AG04449 (cell line): ENCODE results near the gene RAB14.

Source experiments
- CTCF ChIA-PET: fragments of 350-600 bp; formaldehyde crosslinking; extraction: SDS; loops from one replicate; lab custom pipeline; 2021; ENCODE audit warnings: antibody characterized with exemption; lab: Yijun Ruan, JAX
- POLR2A ChIA-PET: fragments of 400-600, 350-600 bp; formaldehyde crosslinking; extraction: SDS; loops from one replicate; lab custom pipeline; 2020; ENCODE audit warnings: antibody characterized with exemption, inconsistent platforms; lab: Yijun Ruan, JAX
- DNase-seq: peaks from one replicate; pipeline ENCODE4 v3.0.0-alpha.2; 2010; ENCODE audit warnings: low read depth, low spot score
- H3K4me3 ChIP-seq: 2 replicates; pipeline ENCODE4 v1.5.1; 2011; ENCODE audit warnings: low read depth, mild to moderate bottlenecking, control low read depth, low read length
- CTCF ChIP-seq: IDR thresholded peaks from one replicate; pipeline ENCODE4 v1.5.1; 2011; ENCODE audit warnings: mild to moderate bottlenecking, moderate library complexity, low read length, control low read depth, inconsistent platforms; ENCODE audit not compliant: insufficient read depth; ENCODE audit errors: missing control alignments

Gene RAB14

GRCh38 chr9:121201738-121202533 is at the start of gene RAB14:
Gene RAB14, minus strand, starts transcription at chr9:121201869. Its CDS starts 8,457 bp downstream, at chr9:121193412.
- DNase-seq = peak; percentile 67
- CTCF ChIA-PET = interaction anchor here (0.6 to 7.5 kb wide), 14 partner anchors 10 to 200 kb away, joined by 3 to 66 read pairs (median 3); partner anchors contain the start of gene GSN
- peak; percentile 70 for TF ChIP-seq CTCF
- H3K4me3 ChIP-seq = peak within 1 kb of the TSS; percentile 82
- POLR2A ChIA-PET = interaction anchor here (0.6 to 1.0 kb wide), 7 partner anchors 10 to 196 kb away, joined by 3 to 4 read pairs (median 3); no protein-coding TSS in a partner anchor

GRCh38 chr9:121249563-121249962 is 47.9 kb upstream of the RAB14 start:
- no peak overlapping the region for H3K4me3 ChIP-seq
- DNase-seq = no peak
- ChIA-PET POLR2A (interaction anchor here (0.6 kb wide), 1 partner anchor 70 kb away, joined by 3 read pairs; no protein-coding TSS in a partner anchor), CTCF (interaction anchor here (0.8 to 1.8 kb wide), 2 partner anchors 27 to 70 kb away, joined by 3 to 6 read pairs; no protein-coding TSS in a partner anchor)
- no peak for TF ChIP-seq CTCF

GRCh38 chr9:121246821-121247561 is 45.3 kb upstream of the RAB14 start:
- DNase-seq = peak; percentile 77
- TF ChIP-seq CTCF = no peak
- ChIA-PET CTCF (interaction anchor here (0.9 to 2.2 kb wide), 6 partner anchors 10 to 33 kb away, joined by 3 to 12 read pairs (median 5); partner anchors contain the start of gene GSN), POLR2A (interaction anchor here (1.0 kb wide), 1 partner anchor 14 kb away, joined by 4 read pairs; no protein-coding TSS in a partner anchor)
- H3K4me3 ChIP-seq = no peak overlapping the region

- POLR2A ChIA-PET = no interaction called here
These were observed 41.3 kb upstream of the RAB14 start for GRCh38 chr9:121242959-121243346.

GRCh38 chr9:121242219-121242958 is 40.7 kb upstream of the RAB14 start:
- TF ChIP-seq CTCF = no peak
- ChIA-PET POLR2A (interaction anchor here (1.2 kb wide), 1 partner anchor 25 kb away, joined by 3 read pairs; no protein-coding TSS in a partner anchor), CTCF (interaction anchor here (0.9 to 5.3 kb wide), 6 partner anchors 12 to 78 kb away, joined by 4 to 31 read pairs (median 6); no protein-coding TSS in a partner anchor)
- H3K4me3 ChIP-seq = no peak overlapping the region
- DNase-seq = no peak

More at GRCh38 chr9:121242959-121243346, 41.3 kb upstream of the RAB14 start:
- TF ChIP-seq CTCF = no peak
- no peak overlapping the region for H3K4me3 ChIP-seq
- CTCF ChIA-PET = interaction anchor here (1.1 to 2.4 kb wide), 4 partner anchors 13 to 77 kb away, joined by 3 to 8 read pairs (median 6); no protein-coding TSS in a partner anchor
- DNase-seq = no peak
